GM12874 (cell line): Measurements from ENCODE around the gene DDX28.

Source experiments
- CTCF ChIP-seq: IDR thresholded peaks from 2 replicates; pipeline ENCODE4 v1.5.1; 2011; ENCODE audit warnings: low read depth, mild to moderate bottlenecking, control low read depth, low read length, moderate library complexity; ENCODE audit not compliant: insufficient read depth

The DDX28 gene

GRCh38 chr16:68013440-68013839 lies 9.6 kb downstream of the DDX28 start:
- no peak for TF ChIP-seq CTCF

- TF ChIP-seq CTCF = no peak
These were observed 13.8 kb downstream of the DDX28 start for GRCh38 chr16:68009157-68009735.

GRCh38 chr16:68005786-68006286 lies 17.2 kb downstream of the DDX28 start:
- TF ChIP-seq CTCF = no peak

- TF ChIP-seq CTCF = no peak
These were observed 17.8 kb downstream of the DDX28 start for GRCh38 chr16:68005211-68005610.

- no peak for TF ChIP-seq CTCF
These were observed 20.0 kb downstream of the DDX28 start for GRCh38 chr16:68003031-68003430.

GRCh38 chr16:68000450-68000849 lies 22.6 kb downstream of the DDX28 start:
- TF ChIP-seq CTCF = no peak

GRCh38 chr16:67999985-68000384 lies 23.0 kb downstream of the DDX28 start:
- no peak for TF ChIP-seq CTCF
